HEK293 (cell line): ENCODE measurements around the gene ZNF275.

Source experiments
- YY1 ChIP-seq: fragments of 450-650 bp; formaldehyde crosslinking; IDR thresholded peaks from 2 replicates; pipeline ENCODE4 v1.5.1; 2018; ENCODE audit warnings: missing biosample characterization, missing genetic modification characterization
- ZNF121 ChIP-seq: fragments of 450-650 bp; formaldehyde crosslinking; IDR thresholded peaks from 2 replicates; pipeline ENCODE4 v1.5.1; 2016; ENCODE audit warnings: missing biosample characterization, missing genetic modification characterization
- TF ChIP-seq, protein P1 (sequence below): fragments of 450-650 bp; formaldehyde crosslinking; IDR thresholded peaks from 2 replicates; pipeline ENCODE4 v1.5.1; 2017; ENCODE audit warnings: missing biosample characterization, mild to moderate bottlenecking, missing genetic modification characterization, moderate library complexity
- TF ChIP-seq, protein P2 (sequence below): fragments of 450-650 bp; formaldehyde crosslinking; IDR thresholded peaks from 2 replicates; pipeline ENCODE4 v1.5.1; 2016; ENCODE audit warnings: missing biosample characterization, missing genetic modification characterization
- TF ChIP-seq, protein P3 (sequence below): fragments of 450-650 bp; formaldehyde crosslinking; IDR thresholded peaks from 2 replicates; pipeline ENCODE4 v1.5.1; 2016; ENCODE audit warnings: missing biosample characterization, missing genetic modification characterization

DNA sequence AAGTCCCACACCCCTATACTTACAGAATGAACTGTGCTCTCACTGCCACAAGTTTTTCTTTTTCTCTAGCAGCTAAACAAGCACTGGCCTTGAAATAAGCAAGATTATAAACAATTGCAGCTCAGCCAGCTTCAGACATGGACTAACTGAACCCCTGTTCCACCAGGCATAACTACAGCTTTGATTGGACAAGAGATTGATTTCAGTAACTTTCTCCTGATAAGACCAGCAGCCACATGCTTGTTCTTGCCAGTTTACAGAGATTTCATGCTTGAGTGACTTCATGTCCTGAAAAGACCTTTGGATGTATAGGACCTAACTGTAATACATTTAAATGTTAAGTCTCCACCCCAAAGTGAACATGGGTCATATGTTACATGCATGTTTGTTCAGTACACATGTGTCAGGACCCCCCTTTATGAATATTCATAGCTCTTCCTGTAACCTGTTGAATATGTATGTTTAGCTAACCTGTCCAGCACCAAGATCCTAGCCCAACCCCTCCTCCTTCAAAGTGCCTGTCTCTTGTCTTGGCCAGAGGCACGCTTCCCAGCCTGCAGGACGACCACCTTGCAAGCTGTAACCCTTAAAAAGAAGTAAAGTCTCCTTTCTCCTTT lies 27.9 kb downstream of the ZNF275 start:
- TF ChIP-seq, protein P1, sequence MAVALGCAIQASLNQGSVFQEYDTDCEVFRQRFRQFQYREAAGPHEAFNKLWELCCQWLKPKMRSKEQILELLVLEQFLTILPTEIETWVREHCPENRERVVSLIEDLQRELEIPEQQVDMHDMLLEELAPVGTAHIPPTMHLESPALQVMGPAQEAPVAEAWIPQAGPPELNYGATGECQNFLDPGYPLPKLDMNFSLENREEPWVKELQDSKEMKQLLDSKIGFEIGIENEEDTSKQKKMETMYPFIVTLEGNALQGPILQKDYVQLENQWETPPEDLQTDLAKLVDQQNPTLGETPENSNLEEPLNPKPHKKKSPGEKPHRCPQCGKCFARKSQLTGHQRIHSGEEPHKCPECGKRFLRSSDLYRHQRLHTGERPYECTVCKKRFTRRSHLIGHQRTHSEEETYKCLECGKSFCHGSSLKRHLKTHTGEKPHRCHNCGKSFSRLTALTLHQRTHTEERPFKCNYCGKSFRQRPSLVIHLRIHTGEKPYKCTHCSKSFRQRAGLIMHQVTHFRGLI = no peak
- TF ChIP-seq ZNF121 (tag by site-specific recombination) (no peak), YY1 (tag by site-specific recombination) (no peak)
- TF ChIP-seq, protein P2, sequence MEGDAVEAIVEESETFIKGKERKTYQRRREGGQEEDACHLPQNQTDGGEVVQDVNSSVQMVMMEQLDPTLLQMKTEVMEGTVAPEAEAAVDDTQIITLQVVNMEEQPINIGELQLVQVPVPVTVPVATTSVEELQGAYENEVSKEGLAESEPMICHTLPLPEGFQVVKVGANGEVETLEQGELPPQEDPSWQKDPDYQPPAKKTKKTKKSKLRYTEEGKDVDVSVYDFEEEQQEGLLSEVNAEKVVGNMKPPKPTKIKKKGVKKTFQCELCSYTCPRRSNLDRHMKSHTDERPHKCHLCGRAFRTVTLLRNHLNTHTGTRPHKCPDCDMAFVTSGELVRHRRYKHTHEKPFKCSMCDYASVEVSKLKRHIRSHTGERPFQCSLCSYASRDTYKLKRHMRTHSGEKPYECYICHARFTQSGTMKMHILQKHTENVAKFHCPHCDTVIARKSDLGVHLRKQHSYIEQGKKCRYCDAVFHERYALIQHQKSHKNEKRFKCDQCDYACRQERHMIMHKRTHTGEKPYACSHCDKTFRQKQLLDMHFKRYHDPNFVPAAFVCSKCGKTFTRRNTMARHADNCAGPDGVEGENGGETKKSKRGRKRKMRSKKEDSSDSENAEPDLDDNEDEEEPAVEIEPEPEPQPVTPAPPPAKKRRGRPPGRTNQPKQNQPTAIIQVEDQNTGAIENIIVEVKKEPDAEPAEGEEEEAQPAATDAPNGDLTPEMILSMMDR (tag by site-specific recombination) = no peak
- TF ChIP-seq, protein P3, sequence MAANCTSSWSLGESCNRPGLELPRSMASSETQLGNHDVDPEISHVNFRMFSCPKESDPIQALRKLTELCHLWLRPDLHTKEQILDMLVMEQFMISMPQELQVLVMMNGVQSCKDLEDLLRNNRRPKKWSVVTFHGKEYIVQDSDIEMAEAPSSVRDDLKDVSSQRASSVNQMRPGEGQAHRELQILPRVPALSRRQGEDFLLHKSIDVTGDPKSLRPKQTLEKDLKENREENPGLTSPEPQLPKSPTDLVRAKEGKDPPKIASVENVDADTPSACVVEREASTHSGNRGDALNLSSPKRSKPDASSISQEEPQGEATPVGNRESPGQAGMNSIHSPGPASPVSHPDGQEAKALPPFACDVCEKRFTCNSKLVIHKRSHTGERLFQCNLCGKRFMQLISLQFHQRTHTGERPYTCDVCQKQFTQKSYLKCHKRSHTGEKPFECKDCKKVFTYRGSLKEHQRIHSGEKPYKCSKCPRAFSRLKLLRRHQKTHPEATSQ (tag by site-specific recombination) = no peak
